HG03025 (cell line): ENCODE results near the gene NKX1-1.
"Not testable (repeated sequence)": the region's sequence is repeated elsewhere in the genome, so short reads cannot be mapped to it uniquely, and the experiment has no call there.

Experiments
- ATAC-seq: cut with Tn5 transposase; IDR thresholded peaks from one replicate; pipeline ENCODE4 v1.9.1; 2021; ENCODE audit warnings: mild to moderate bottlenecking, moderate library complexity; ENCODE audit not compliant: unreplicated experiment, low FRiP score

Gene NKX1-1

GRCh38 chr4:1376391-1376840, 29.8 kb downstream of the NKX1-1 start:
- no peak for ATAC-seq

GRCh38 chr4:1375761-1376322, 30.4 kb downstream of the NKX1-1 start:
- ATAC-seq = no peak

GRCh38 chr4:1375051-1375721, 31.1 kb downstream of the NKX1-1 start:
- ATAC-seq = no peak

GRCh38 chr4:1374706-1375045, 31.6 kb downstream of the NKX1-1 start:
- no peak for ATAC-seq

GRCh38 chr4:1373892-1374705, 32.1 kb downstream of the NKX1-1 start:
- no peak for ATAC-seq

- ATAC-seq = not testable (repeated sequence)
Observed at GRCh38 chr4:1372576-1372975, 33.7 kb downstream of the NKX1-1 start.

- no peak for ATAC-seq
Observed at GRCh38 chr4:1371176-1372165, 34.8 kb downstream of the NKX1-1 start.

- no peak for ATAC-seq
Observed at GRCh38 chr4:1370321-1371124, 35.7 kb downstream of the NKX1-1 start.

- ATAC-seq = no peak
Observed at GRCh38 chr4:1369479-1370079, 36.7 kb downstream of the NKX1-1 start.

GRCh38 chr4:1369091-1369450, 37.2 kb downstream of the NKX1-1 start:
- no peak for ATAC-seq

- no peak for ATAC-seq
Observed at GRCh38 chr4:1368421-1369090, 37.7 kb downstream of the NKX1-1 start.

- no peak for ATAC-seq
Observed at GRCh38 chr4:1367936-1368289, 38.3 kb downstream of the NKX1-1 start.

GRCh38 chr4:1367230-1367935, 38.9 kb downstream of the NKX1-1 start:
- ATAC-seq = no peak

- ATAC-seq = no peak
Observed at GRCh38 chr4:1366371-1367229, 39.6 kb downstream of the NKX1-1 start.

- no peak for ATAC-seq
Observed at GRCh38 chr4:1365271-1366178, 40.7 kb downstream of the NKX1-1 start.

GRCh38 chr4:1364748-1365147, 41.5 kb downstream of the NKX1-1 start:
- no peak for ATAC-seq
